WTC11 (cell line): ENCODE measurements around the gene TRAIP. TPM values are rescaled to one million over a fixed set of nuclear protein-coding genes. Genes with fewer than 3 reads are reported as not detected.

ENCODE experiments used
- ATAC-seq: fragments of 200-7000 bp; cut with Tn5 transposase; 2 replicates; pipeline ENCODE4 v1.10.0; 2021; ENCODE audit warnings: mild to moderate bottlenecking, moderate library complexity
- CTCF ChIA-PET: fragments of 300-600 bp; sonication (Branson Sonifier 250); formaldehyde crosslinking; loops from one replicate; lab custom pipeline; 2021; ENCODE audit warnings: antibody characterized with exemption; lab: Charles Lee
- POLR2A ChIA-PET: fragments of 350-600 bp; sonication (Branson Sonifier 250); formaldehyde crosslinking; loops from one replicate; lab custom pipeline; 2021; ENCODE audit warnings: antibody characterized with exemption; lab: Charles Lee
- DNase-seq: peaks from one replicate; pipeline ENCODE4 v3.0.0; 2021; ENCODE audit warnings: low spot score
- H3K27ac Mint-ChIP-seq: 2 replicates; pipeline ENCODE4 v1.8.0; 2021; ENCODE audit warnings: mixed read lengths
- H3K27me3 Mint-ChIP-seq: 2 replicates; pipeline ENCODE4 v1.8.0; 2021; ENCODE audit warnings: low read depth, mild to moderate bottlenecking, moderate library complexity, mixed read lengths
- H3K36me3 Mint-ChIP-seq: 2 replicates; pipeline ENCODE4 v1.8.0; 2021; ENCODE audit warnings: mixed read lengths
- H3K4me1 Mint-ChIP-seq: 2 replicates; pipeline ENCODE4 v1.8.0; 2022; ENCODE audit warnings: mixed read lengths
- H3K4me3 Mint-ChIP-seq: 2 replicates; pipeline ENCODE4 v1.8.0; 2021; ENCODE audit warnings: mild to moderate bottlenecking, moderate library complexity, mixed read lengths
- H3K9me3 Mint-ChIP-seq: 2 replicates; pipeline ENCODE4 v1.8.0; 2021; ENCODE audit warnings: mixed read lengths
- ATF1 ChIP-seq: sonication (generic); formaldehyde crosslinking; IDR thresholded peaks from 2 replicates; pipeline ENCODE4 v1.8.1; 2023; ENCODE audit warnings: mild to moderate bottlenecking, moderate library complexity, missing genetic modification reagents
- FOXJ3 ChIP-seq: sonication (generic); formaldehyde crosslinking; IDR thresholded peaks from 2 replicates; pipeline ENCODE4 v1.9.0; 2021; ENCODE audit warnings: missing genetic modification reagents, mild to moderate bottlenecking, borderline replicate concordance
- FOXK1 ChIP-seq: sonication (generic); formaldehyde crosslinking; IDR thresholded peaks from 2 replicates; pipeline ENCODE4 v1.8.0; 2022; ENCODE audit warnings: mild to moderate bottlenecking, moderate library complexity, missing genetic modification reagents
- IRF2 ChIP-seq: sonication (generic); formaldehyde crosslinking; IDR thresholded peaks from 2 replicates; pipeline ENCODE4 v1.8.0; 2022; ENCODE audit warnings: low read depth, missing genetic modification reagents, borderline replicate concordance
- JAZF1 ChIP-seq: fragments of 250-450 bp; sonication (Bioruptor Pico); IDR thresholded peaks from 2 replicates; pipeline ENCODE4 v1.9.0; 2021; ENCODE audit warnings: moderate library complexity, mild to moderate bottlenecking, inconsistent platforms
- MXD4 ChIP-seq: fragments of 250-450 bp; sonication (Bioruptor Pico); IDR thresholded peaks from 2 replicates; pipeline ENCODE4 v1.8.0; 2021; ENCODE audit warnings: mild to moderate bottlenecking, moderate library complexity, borderline replicate concordance
- SP1 ChIP-seq: sonication (generic); formaldehyde crosslinking; conservative IDR thresholded peaks from 2 replicates; pipeline ENCODE4 v1.8.1; 2022; ENCODE audit warnings: missing genetic modification reagents
- TCF7 ChIP-seq: sonication (generic); formaldehyde crosslinking; IDR thresholded peaks from 2 replicates; pipeline ENCODE4 v1.8.0; 2022; ENCODE audit warnings: mild to moderate bottlenecking, low read depth, missing genetic modification reagents, moderate library complexity
- TP53 ChIP-seq: sonication (generic); formaldehyde crosslinking; IDR thresholded peaks from 2 replicates; pipeline ENCODE4 v1.8.1; 2023; ENCODE audit warnings: mild to moderate bottlenecking, missing genetic modification reagents
- ZNF396 ChIP-seq: fragments of 250-450 bp; sonication (Bioruptor Pico); IDR thresholded peaks from 2 replicates; pipeline ENCODE4 v1.8.0; 2021; ENCODE audit warnings: mild to moderate bottlenecking, moderate library complexity, borderline replicate concordance
- ZNF416 ChIP-seq: fragments of 250-450 bp; sonication (Bioruptor Pico); IDR thresholded peaks from 2 replicates; pipeline ENCODE4 v1.9.0; 2021; ENCODE audit warnings: mild to moderate bottlenecking, inconsistent platforms
- total RNA-seq: library from RNA; stranded (reverse); gene quantifications from 3 replicates; pipeline ENCODE4 v1.2.3, GENCODE V29; 2021
- TF ChIP-seq, protein P1 (sequence below): sonication (generic); formaldehyde crosslinking; IDR thresholded peaks from 2 replicates; pipeline ENCODE4 v1.8.0; 2022; ENCODE audit warnings: mild to moderate bottlenecking, missing genetic modification reagents
- TF ChIP-seq, protein P2 (sequence below): sonication (generic); formaldehyde crosslinking; IDR thresholded peaks from 2 replicates; pipeline ENCODE4 v1.8.1; 2023; ENCODE audit warnings: mild to moderate bottlenecking, moderate library complexity, missing genetic modification reagents
- TF ChIP-seq, protein P3 (sequence below): sonication (generic); formaldehyde crosslinking; IDR thresholded peaks from 2 replicates; pipeline ENCODE4 v1.8.1; 2022; ENCODE audit warnings: missing genetic modification reagents, borderline replicate concordance
- TF ChIP-seq, protein P4 (sequence below): sonication (generic); formaldehyde crosslinking; IDR thresholded peaks from 2 replicates; pipeline ENCODE4 v1.8.0; 2022; ENCODE audit warnings: mild to moderate bottlenecking, missing genetic modification reagents
- TF ChIP-seq, protein P5 (sequence below): sonication (generic); formaldehyde crosslinking; IDR thresholded peaks from 2 replicates; pipeline ENCODE4 v1.8.1; 2023; ENCODE audit warnings: mild to moderate bottlenecking, missing genetic modification reagents, moderate library complexity
- TF ChIP-seq, protein P6 (sequence below): sonication (generic); formaldehyde crosslinking; IDR thresholded peaks from 2 replicates; pipeline ENCODE4 v1.8.1; 2022; ENCODE audit warnings: low read depth, missing genetic modification reagents, borderline replicate concordance
- TF ChIP-seq, protein P7 (sequence below): fragments of 250-450 bp; sonication (Bioruptor Pico); conservative IDR thresholded peaks from 2 replicates; pipeline ENCODE4 v1.9.0; 2021; ENCODE audit warnings: mild to moderate bottlenecking
- TF ChIP-seq, protein P8 (sequence below): sonication (generic); formaldehyde crosslinking; conservative IDR thresholded peaks from 2 replicates; pipeline ENCODE4 v1.8.1; 2022; ENCODE audit warnings: mild to moderate bottlenecking, missing genetic modification reagents

TRAIP gene
- total RNA-seq, 1 experiment from 2014 or later = 25.9 TPM

DNA sequence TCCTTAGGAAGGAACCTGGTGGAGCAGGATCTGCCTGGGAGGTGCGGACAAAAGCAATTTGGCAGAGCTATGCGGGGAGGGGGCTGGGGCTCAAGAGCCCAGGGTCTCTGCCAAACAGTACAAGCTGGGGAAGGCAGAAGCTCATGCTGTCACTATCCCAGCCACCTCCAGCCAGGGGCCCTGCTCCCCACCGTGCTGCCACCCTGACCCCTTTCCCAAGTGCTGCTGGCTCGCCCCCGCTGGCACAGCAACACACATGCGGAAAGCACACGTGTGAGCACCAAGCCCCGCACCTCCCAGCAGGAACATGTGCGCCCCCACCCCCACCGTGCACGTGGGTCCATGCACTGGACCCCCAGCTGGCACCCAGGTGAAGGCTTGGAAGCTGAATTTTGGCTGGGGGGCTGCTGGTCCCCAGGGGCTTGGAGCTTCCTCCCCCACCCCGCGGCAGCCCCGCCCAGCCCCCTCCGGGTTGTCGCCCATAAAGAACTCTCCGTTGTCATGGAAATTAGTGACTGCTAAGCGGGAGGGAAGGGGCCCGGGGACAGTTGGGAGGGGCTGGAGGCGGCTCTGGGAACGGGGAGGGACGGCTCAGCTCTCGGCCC lies 12.6 kb upstream of the TRAIP start (continued):
- TF ChIP-seq, protein P1, sequence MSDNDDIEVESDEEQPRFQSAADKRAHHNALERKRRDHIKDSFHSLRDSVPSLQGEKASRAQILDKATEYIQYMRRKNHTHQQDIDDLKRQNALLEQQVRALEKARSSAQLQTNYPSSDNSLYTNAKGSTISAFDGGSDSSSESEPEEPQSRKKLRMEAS = peak; percentile 36; the same call in 1 of the 2 replicates
- no peak for TF ChIP-seq ATF1 (CRISPR knock-in tag)
- TF ChIP-seq MXD4 = no peak
- no peak for TF ChIP-seq TCF7
- TF ChIP-seq, protein P2, sequence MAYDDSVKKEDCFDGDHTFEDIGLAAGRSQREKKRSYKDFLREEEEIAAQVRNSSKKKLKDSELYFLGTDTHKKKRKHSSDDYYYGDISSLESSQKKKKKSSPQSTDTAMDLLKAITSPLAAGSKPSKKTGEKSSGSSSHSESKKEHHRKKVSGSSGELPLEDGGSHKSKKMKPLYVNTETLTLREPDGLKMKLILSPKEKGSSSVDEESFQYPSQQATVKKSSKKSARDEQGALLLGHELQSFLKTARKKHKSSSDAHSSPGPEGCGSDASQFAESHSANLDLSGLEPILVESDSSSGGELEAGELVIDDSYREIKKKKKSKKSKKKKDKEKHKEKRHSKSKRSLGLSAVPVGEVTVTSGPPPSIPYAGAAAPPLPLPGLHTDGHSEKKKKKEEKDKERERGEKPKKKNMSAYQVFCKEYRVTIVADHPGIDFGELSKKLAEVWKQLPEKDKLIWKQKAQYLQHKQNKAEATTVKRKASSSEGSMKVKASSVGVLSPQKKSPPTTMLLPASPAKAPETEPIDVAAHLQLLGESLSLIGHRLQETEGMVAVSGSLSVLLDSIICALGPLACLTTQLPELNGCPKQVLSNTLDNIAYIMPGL (CRISPR knock-in tag) = no peak
- TF ChIP-seq ZNF396 = no peak
- no peak for TF ChIP-seq TP53
- TF ChIP-seq, protein P3, sequence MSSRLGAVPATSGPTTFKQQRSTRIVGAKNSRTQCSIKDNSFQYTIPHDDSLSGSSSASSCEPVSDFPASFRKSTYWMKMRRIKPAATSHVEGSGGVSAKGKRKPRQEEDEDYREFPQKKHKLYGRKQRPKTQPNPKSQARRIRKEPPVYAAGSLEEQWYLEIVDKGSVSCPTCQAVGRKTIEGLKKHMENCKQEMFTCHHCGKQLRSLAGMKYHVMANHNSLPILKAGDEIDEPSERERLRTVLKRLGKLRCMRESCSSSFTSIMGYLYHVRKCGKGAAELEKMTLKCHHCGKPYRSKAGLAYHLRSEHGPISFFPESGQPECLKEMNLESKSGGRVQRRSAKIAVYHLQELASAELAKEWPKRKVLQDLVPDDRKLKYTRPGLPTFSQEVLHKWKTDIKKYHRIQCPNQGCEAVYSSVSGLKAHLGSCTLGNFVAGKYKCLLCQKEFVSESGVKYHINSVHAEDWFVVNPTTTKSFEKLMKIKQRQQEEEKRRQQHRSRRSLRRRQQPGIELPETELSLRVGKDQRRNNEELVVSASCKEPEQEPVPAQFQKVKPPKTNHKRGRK (CRISPR knock-in tag) = no peak
- TF ChIP-seq, protein P4, sequence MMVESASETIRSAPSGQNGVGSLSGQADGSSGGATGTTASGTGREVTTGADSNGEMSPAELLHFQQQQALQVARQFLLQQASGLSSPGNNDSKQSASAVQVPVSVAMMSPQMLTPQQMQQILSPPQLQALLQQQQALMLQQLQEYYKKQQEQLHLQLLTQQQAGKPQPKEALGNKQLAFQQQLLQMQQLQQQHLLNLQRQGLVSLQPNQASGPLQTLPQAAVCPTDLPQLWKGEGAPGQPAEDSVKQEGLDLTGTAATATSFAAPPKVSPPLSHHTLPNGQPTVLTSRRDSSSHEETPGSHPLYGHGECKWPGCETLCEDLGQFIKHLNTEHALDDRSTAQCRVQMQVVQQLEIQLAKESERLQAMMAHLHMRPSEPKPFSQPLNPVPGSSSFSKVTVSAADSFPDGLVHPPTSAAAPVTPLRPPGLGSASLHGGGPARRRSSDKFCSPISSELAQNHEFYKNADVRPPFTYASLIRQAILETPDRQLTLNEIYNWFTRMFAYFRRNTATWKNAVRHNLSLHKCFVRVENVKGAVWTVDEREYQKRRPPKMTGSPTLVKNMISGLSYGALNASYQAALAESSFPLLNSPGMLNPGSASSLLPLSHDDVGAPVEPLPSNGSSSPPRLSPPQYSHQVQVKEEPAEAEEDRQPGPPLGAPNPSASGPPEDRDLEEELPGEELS (CRISPR knock-in tag) = no peak; the same call in 1 of the 2 replicates
- 0 out of 2 replicates have a peak, but pooled peaks have one; percentile 54 for TF ChIP-seq FOXK1 (CRISPR knock-in tag)
- TF ChIP-seq, protein P5, sequence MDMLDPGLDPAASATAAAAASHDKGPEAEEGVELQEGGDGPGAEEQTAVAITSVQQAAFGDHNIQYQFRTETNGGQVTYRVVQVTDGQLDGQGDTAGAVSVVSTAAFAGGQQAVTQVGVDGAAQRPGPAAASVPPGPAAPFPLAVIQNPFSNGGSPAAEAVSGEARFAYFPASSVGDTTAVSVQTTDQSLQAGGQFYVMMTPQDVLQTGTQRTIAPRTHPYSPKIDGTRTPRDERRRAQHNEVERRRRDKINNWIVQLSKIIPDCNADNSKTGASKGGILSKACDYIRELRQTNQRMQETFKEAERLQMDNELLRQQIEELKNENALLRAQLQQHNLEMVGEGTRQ (CRISPR knock-in tag) = peak; percentile 47
- 0 out of 2 replicates have a peak, but pooled peaks have one; percentile 25 for TF ChIP-seq SP1 (CRISPR knock-in tag)

DNA sequence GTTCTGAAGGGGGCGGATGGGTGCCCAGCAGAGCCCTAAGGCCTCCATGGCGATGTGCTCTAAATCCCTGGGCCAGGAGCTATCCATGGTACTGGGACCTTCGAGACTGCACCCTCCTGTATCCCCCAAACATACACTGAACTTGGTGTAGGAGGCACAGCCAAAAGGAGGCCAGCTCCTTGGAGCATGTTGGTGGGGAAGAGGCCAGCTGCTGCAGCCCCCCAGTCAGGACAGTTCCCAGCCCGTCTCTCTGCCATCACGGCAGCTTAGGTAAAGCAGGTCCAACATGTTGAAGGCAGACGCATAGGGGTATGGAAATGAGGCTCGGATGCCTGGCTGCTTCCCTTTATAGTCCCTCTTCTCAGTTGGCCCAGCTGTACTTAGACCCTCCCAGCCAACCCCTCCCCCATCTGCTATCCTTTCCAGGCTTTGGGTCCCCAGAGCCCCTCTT lies 11.5 kb upstream of the TRAIP start:
- Mint-ChIP-seq H3K4me1 (peaks cover 44% of the 10 kb centered on the region), H3K4me3 (peak overlapping the region; percentile 65), H3K36me3 (no peaks in the 10 kb centered on the region), H3K9me3 (no peaks in the 10 kb centered on the region), H3K27ac (peak overlapping the region; percentile 70; the same call in 1 of the 2 replicates), H3K27me3 (peaks cover 4% of the 10 kb centered on the region)
- ATAC-seq = peak; percentile 56
- ChIA-PET CTCF (interaction anchor here (0.6 to 6.0 kb wide), 16 partner anchors 10 to 178 kb away, joined by 3 to 37 read pairs (median 6); partner anchors contain the start of genes INKA1, MON1A, MST1 and RNF123), POLR2A (interaction anchor here (0.5 to 1.8 kb wide), 6 partner anchors 10 to 148 kb away, joined by 3 to 10 read pairs (median 3); partner anchors contain the start of gene AMIGO3)
- DNase-seq = peak; percentile 78
- TF ChIP-seq, protein P4 (CRISPR knock-in tag) = peak; percentile 96
- TF ChIP-seq, protein P2 (CRISPR knock-in tag) = no peak
- TF ChIP-seq, protein P6, sequence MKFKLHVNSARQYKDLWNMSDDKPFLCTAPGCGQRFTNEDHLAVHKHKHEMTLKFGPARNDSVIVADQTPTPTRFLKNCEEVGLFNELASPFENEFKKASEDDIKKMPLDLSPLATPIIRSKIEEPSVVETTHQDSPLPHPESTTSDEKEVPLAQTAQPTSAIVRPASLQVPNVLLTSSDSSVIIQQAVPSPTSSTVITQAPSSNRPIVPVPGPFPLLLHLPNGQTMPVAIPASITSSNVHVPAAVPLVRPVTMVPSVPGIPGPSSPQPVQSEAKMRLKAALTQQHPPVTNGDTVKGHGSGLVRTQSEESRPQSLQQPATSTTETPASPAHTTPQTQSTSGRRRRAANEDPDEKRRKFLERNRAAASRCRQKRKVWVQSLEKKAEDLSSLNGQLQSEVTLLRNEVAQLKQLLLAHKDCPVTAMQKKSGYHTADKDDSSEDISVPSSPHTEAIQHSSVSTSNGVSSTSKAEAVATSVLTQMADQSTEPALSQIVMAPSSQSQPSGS (CRISPR knock-in tag) = no peak
- TF ChIP-seq, protein P7, sequence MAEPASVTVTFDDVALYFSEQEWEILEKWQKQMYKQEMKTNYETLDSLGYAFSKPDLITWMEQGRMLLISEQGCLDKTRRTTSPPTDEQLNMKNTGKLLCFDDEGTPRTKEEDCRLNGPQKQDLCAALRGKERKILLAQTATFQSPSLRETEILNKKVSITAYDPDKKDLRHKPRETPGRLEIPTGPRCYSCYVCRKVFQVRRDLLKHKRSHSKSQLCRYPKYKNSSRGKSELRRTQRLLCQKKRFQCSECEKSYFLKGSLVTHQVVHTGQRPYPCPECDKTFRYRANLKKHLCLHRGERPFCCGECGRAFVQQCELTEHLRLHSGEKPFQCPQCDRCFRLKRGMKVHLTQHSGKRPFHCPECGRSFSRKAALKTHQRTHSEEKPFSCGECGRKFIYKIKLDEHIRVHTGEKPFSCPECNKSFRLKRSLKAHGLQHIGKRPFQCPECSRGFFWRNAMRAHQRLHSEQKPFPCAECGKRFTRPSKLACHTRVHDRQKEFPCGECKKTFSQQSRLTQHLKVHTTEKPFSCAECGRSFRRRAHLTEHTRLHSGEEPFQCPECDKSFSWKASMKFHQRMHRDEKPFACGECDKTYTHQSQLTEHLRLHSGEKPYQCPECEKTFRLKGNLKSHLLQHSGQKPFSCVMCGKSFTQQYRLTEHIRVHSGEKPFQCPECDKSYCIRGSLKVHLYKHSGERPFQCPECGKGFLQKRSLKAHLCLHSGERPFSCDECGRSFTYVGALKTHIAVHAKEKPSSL (CRISPR knock-in tag) = no peak
- TF ChIP-seq JAZF1 (CRISPR knock-in tag) (no peak), IRF2 (no peak), ZNF416 (no peak), SP1 (CRISPR knock-in tag) (0 out of 2 replicates have a peak, but pooled peaks have one; percentile 21), FOXJ3 (no peak)
- TF ChIP-seq, protein P8, sequence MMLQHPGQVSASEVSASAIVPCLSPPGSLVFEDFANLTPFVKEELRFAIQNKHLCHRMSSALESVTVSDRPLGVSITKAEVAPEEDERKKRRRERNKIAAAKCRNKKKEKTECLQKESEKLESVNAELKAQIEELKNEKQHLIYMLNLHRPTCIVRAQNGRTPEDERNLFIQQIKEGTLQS = no peak
